Activated CD4-positive, alpha-beta T cell treated with anti-CD3 and anti-CD28 coated beads for 48 hours (primary cell): ENCODE data around the gene SMCO4.
"Not testable (repeated sequence)": the region's sequence is repeated elsewhere in the genome, so short reads cannot be mapped to it uniquely, and the experiment has no call there.

ENCODE experiments used
- DNase-seq: peaks from one replicate; pipeline ENCODE4 v3.0.0-alpha.2; 2020

SMCO4 gene

GRCh38 chr11:93543292-93543977 is at the start of gene SMCO4:
Gene SMCO4 (minus strand): TSS chr11:93543391. CDS start chr11:93479189, 64,202 bp downstream.
- DNase-seq, result peak; percentile 80

GRCh38 chr11:93591247-93591898 is 48.2 kb upstream of the SMCO4 start:
- DNase-seq, result no peak

- no peak for DNase-seq
Measured at GRCh38 chr11:93589347-93589746, 46.2 kb upstream of the SMCO4 start.

GRCh38 chr11:93587858-93588581 is 44.8 kb upstream of the SMCO4 start:
- DNase-seq, result no peak

GRCh38 chr11:93587425-93587824 is 44.2 kb upstream of the SMCO4 start:
- DNase-seq, result not testable (repeated sequence)

GRCh38 chr11:93585758-93586157 is 42.6 kb upstream of the SMCO4 start:
- DNase-seq, result no peak

GRCh38 chr11:93583490-93583889 is 40.3 kb upstream of the SMCO4 start:
- no peak for DNase-seq

- no peak for DNase-seq
Measured at GRCh38 chr11:93579187-93579751, 36.1 kb upstream of the SMCO4 start.

GRCh38 chr11:93577286-93577685 is 34.1 kb upstream of the SMCO4 start:
- DNase-seq, result no peak

GRCh38 chr11:93576870-93577269 is 33.7 kb upstream of the SMCO4 start:
- DNase-seq, result not testable (repeated sequence)

GRCh38 chr11:93574638-93575220 is 31.5 kb upstream of the SMCO4 start:
- no peak for DNase-seq

GRCh38 chr11:93573184-93573583 is 30.0 kb upstream of the SMCO4 start:
- DNase-seq, result no peak

- no peak for DNase-seq
Measured at GRCh38 chr11:93572621-93573020, 29.4 kb upstream of the SMCO4 start.

GRCh38 chr11:93572171-93572570 is 29.0 kb upstream of the SMCO4 start:
- DNase-seq, result no peak

- DNase-seq, result no peak
Measured at GRCh38 chr11:93571612-93572011, 28.4 kb upstream of the SMCO4 start.

- DNase-seq, result no peak
Measured at GRCh38 chr11:93570759-93571413, 27.7 kb upstream of the SMCO4 start.

GRCh38 chr11:93569496-93569895 is 26.3 kb upstream of the SMCO4 start:
- DNase-seq, result no peak

- no peak for DNase-seq
Measured at GRCh38 chr11:93568726-93569125, 25.5 kb upstream of the SMCO4 start.

GRCh38 chr11:93567401-93567895 is 24.3 kb upstream of the SMCO4 start:
- no peak for DNase-seq

- DNase-seq, result no peak
Measured at GRCh38 chr11:93564895-93565294, 21.7 kb upstream of the SMCO4 start.

GRCh38 chr11:93563857-93564256 is 20.7 kb upstream of the SMCO4 start:
- no peak for DNase-seq

GRCh38 chr11:93560199-93560932 is 17.2 kb upstream of the SMCO4 start:
- DNase-seq, result no peak
